Heart left ventricle (tissue), 16 donors: ENCODE results near the gene CC2D1A. TPM values are rescaled to one million over a fixed set of nuclear protein-coding genes. Genes with fewer than 3 reads are reported as not detected.

Experiments used
- ATAC-seq, 4 donors: fragments of 200-7000 bp; cut with Tn5 transposase; one replicate each; pipeline ENCODE4 v1.9.1; 2020 to 2022; ENCODE audit warnings: moderate library complexity in 4 of 4, mild to moderate bottlenecking in 3 of 4, moderate number of reproducible peaks in 1 of 4
- DNase-seq, 5 donors: peaks; one replicate each; pipeline ENCODE4 v3.0.0-alpha.2; 2020
- H3K27ac ChIP-seq, 12 donors: fragments of 200-600 bp; sonication (generic) in 4 of 12; one replicate each; pipeline versions ENCODE4 v1.5.0 to v1.8.0; 2016 to 2022; ENCODE audit warnings: mild to moderate bottlenecking in 2 of 12
- H3K27me3 ChIP-seq, 9 donors: fragments of 200-600 bp; sonication (generic) in 2 of 9; one replicate each; pipeline versions ENCODE4 v1.5.1 to v1.8.0; 2016 to 2022; ENCODE audit warnings: mild to moderate bottlenecking in 3 of 9
- H3K36me3 ChIP-seq, 9 donors: fragments of 200-600 bp; sonication (generic) in 2 of 9; one replicate each; pipeline versions ENCODE4 v1.5.0 to v1.8.0; 2018 to 2022; ENCODE audit warnings: mild to moderate bottlenecking in 2 of 9
- H3K4me1 ChIP-seq, 12 donors: fragments of 200-600 bp; sonication (generic) in 4 of 12; one replicate each; pipeline versions ENCODE4 v1.5.0 to v1.8.0; 2016 to 2022; ENCODE audit warnings: mild to moderate bottlenecking in 3 of 12
- H3K4me3 ChIP-seq, 12 donors: fragments of 200-600 bp; sonication (generic) in 4 of 12; one replicate each; pipeline versions ENCODE4 v1.5.0 to v1.8.0; 2017 to 2022; ENCODE audit warnings: mild to moderate bottlenecking in 9 of 12, moderate library complexity in 4 of 12
- H3K9me3 ChIP-seq, 12 donors: fragments of 200-600 bp; sonication (generic) in 4 of 12; one replicate each; pipeline versions ENCODE4 v1.5.0 to v1.8.0; 2016 to 2022; ENCODE audit warnings: mild to moderate bottlenecking in 1 of 12
- POLR2A ChIP-seq, 2 donors: fragments of 450-650 bp; IDR thresholded peaks; one replicate each; pipeline ENCODE4 v1.6.1; 2017; ENCODE audit warnings: antibody characterized with exemption in 2 of 2, mild to moderate bottlenecking in 2 of 2, moderate library complexity in 2 of 2
- WGBS, 4 donors: extraction: QIAGEN DNeasy Blood & Tissue Kit in 2 of 4; methylation state at CpG; one replicate each; pipeline versions ENCODE4 v1.1.5 to v1.1.7; 2013 to 2018; 5-methylcytosine and 5-hydroxymethylcytosine counted together
- intact Hi-C, 10 donors: fragments of 100-400 bp; cut with DNase I; formaldehyde crosslinking; loops; one replicate each; pipeline versions ENCODE4 v1.11.1 to v1.14.2; 2022
- polyA plus RNA-seq, 2 donors: library from polyadenylated mRNA; stranded (reverse); fragments of 200-250 nt; gene quantifications; one replicate each; pipeline ENCODE4 v1.2.3, GENCODE V29; 2013
- total RNA-seq, 9 donors: library from RNA; depleted of rRNA in 2 of 9; stranded (reverse); fragments of >200 nt in 2 of 9; fragmentation: NEBNext Ultra II Directional in 3 of 9; extraction: Animal tissue kit (Norgen Biotek cat#: 25700) in 3 of 9; gene quantifications; one replicate each; pipeline versions ENCODE4 v1.1.0 to v1.2.4, GENCODE V29; 2016 to 2023
- TF ChIP-seq, protein P1 (sequence below), 12 donors: fragments of 200-600 bp; sonication (generic) in 4 of 12; IDR thresholded peaks; one replicate each; pipeline versions ENCODE4 v1.5.0 to v1.8.0; 2018 to 2022; ENCODE audit warnings: antibody characterized with exemption in 12 of 12, mild to moderate bottlenecking in 5 of 12
- donor health status: ischemic (EF 13 %, LVEDD 7.1; RV severe dilation, severe dysfunction).
- donor health status: healthy with polysubstance abuse.
- donor health status: DM: no; HTN: yes; CAD: no.
- donor health status: DM: no; HTN: no; CAD: no.
- donor health status: ischemic (EF 25% LVEDD 6.9; RV normal size, moderate dysfunction).
- donor health status: ischemic (EF 25% LVEDD 5.7; RV mildly dilated, moderate dysfunction).
- donor health status: healthy.
- donor health status: DM: yes; HTN: yes; CAD: no.
- donor health status: ischemic (EF 35%, LVEDD 5.7; RV mildly dilated, moderate dysfunction).
- donor health status: nonischemic (EF 11% LVEDD 7.7; RV severe dilation, severe dysfunction).
- donor health status: DM: yes; HTN: yes; CAD: no.
- donor health status: PGD.
- donor health status: ischemic (EF 29% LVEDD 5.4; RV normal size, mild dysfunction).
- donor health status: nonischemic (EF 23%, LVEDD 6.1; RV moderate dilation, normal function).

CC2D1A gene
- total and polyA plus RNA-seq, 11 donors, result 14.4 to 36.3 (median 19.5) TPM

DNA sequence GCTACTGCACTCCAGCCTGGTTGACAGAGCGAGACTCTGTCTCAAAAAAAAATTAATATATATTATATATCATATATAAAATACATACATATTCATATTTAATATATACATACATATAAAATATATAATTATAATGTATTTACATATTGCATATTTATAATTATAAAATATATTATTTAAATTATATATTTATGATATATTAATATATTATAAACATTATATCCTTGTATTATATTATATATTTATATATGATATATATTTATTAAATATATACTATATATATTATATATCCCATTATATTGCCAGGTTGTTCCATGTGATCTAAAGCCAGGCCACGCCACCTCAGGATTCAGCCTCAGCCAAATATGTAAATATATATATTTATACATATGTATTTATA lies 9.8 kb upstream of the CC2D1A start:
- DNase-seq (no peak), ATAC-seq (no peak)
- H3K9me3 ChIP-seq, result no peaks in the 10 kb centered on the region
- no peaks in the 10 kb centered on the region for H3K27me3 ChIP-seq
- no peaks in the 10 kb centered on the region for H3K4me1 ChIP-seq
- H3K4me3 ChIP-seq, result no peak overlapping the region
- WGBS, 4 donors, result 98% methylated on average over 2 of the region's 2 CpGs
- H3K27ac ChIP-seq, result no peak overlapping the region
- H3K36me3 ChIP-seq, result no peaks in the 10 kb centered on the region
- intact Hi-C loops, result no loop called here
- TF ChIP-seq, protein P1, sequence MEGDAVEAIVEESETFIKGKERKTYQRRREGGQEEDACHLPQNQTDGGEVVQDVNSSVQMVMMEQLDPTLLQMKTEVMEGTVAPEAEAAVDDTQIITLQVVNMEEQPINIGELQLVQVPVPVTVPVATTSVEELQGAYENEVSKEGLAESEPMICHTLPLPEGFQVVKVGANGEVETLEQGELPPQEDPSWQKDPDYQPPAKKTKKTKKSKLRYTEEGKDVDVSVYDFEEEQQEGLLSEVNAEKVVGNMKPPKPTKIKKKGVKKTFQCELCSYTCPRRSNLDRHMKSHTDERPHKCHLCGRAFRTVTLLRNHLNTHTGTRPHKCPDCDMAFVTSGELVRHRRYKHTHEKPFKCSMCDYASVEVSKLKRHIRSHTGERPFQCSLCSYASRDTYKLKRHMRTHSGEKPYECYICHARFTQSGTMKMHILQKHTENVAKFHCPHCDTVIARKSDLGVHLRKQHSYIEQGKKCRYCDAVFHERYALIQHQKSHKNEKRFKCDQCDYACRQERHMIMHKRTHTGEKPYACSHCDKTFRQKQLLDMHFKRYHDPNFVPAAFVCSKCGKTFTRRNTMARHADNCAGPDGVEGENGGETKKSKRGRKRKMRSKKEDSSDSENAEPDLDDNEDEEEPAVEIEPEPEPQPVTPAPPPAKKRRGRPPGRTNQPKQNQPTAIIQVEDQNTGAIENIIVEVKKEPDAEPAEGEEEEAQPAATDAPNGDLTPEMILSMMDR (IDR thresholded peaks at IDR 0.05), result no peak
- no peak for TF ChIP-seq POLR2A (IDR thresholded peaks at IDR 0.05)

DNA sequence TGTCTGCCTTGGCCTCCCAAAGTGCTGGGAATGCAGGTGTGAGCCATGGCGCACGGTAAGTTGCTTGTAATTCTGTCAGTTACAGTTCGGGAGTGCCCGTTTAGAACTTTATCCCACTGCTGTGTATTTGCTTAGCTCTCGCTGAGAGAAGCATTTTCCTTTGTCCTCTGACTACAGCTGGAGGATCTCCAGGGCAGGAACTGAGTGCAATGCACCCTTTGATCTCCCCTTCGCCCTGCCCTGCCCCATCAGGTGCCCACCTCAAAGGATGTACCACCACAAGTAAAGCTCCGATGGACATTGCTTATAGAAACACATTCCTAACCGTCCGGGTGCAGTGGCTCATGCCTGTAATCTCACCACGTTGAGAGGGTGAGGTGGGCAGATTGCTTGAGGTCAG lies 6.6 kb upstream of the CC2D1A start:
- WGBS, 4 donors, result 85 to 89% (median 86%) methylated on average over 10 of the region's 10 CpGs
- no peak for TF ChIP-seq POLR2A (IDR thresholded peaks at IDR 0.05)
- TF ChIP-seq, protein P1 (IDR thresholded peaks at IDR 0.05), result no peak
- Histone ChIP-seq H3K27me3 (no peaks in the 10 kb centered on the region), H3K4me1 (no peaks in the 10 kb centered on the region), H3K9me3 (no peaks in the 10 kb centered on the region), H3K4me3 (no peak overlapping the region), H3K27ac (peak overlapping the region in 2 of 12 donors; percentile 14 to 18), H3K36me3 (no peaks in the 10 kb centered on the region)
- no peak for ATAC-seq
- intact Hi-C loops, result no loop called here
- DNase-seq, result no peak

DNA sequence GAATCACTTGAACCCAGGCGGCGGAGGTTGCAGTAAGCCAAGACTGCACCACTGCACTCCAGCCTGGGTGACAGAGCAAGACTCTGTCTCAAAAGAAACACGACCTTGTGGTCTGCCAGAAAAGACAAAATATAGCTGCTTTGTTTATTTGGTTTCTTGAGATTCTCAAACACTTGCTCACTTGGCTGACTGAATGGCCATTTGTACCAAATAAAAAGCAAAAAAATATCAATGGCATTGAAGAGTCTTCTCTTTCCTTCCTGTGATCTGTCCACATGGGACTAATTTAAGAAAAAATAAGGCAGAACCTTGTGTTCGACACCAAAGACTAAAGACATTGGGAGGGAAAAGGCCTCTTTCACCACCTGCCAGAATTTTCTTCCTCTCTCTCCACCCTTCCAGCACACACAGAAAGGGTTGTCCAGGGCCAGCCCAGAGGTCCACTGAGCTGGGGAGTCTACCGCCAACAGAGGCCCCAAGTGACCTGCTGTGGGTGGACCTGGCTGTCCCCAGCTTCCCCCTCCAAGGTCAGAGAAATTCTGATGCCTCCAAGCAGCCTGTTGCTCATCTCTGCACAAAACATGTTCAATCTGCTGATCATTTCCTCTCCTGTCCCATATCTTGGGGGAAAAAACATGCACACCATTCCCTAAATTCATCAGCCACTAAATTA lies 6.0 kb upstream of the CC2D1A start:
- no peaks in the 10 kb centered on the region for H3K27me3 ChIP-seq
- H3K9me3 ChIP-seq, result no peaks in the 10 kb centered on the region
- intact Hi-C loops, result loop anchor here in 1 of 10 donors (5.0 kb wide), 1 partner anchor 52 kb away; the partner anchor contains the start of gene DCAF15
- DNase-seq (no peak), ATAC-seq (peak in 2 of 4 donors; percentile 55)
- H3K4me3 ChIP-seq, result no peak overlapping the region
- peak overlapping the region in 2 of 12 donors; percentile 14 to 18 for H3K27ac ChIP-seq
- WGBS, 4 donors, result 61 to 74% (median 72%) methylated on average over 5 of the region's 5 CpGs
- H3K36me3 ChIP-seq, result no peaks in the 10 kb centered on the region
- TF ChIP-seq POLR2A (IDR thresholded peaks at IDR 0.05), result no peak
- TF ChIP-seq, protein P1 (IDR thresholded peaks at IDR 0.05), result no peak
- H3K4me1 ChIP-seq, result no peaks in the 10 kb centered on the region

DNA sequence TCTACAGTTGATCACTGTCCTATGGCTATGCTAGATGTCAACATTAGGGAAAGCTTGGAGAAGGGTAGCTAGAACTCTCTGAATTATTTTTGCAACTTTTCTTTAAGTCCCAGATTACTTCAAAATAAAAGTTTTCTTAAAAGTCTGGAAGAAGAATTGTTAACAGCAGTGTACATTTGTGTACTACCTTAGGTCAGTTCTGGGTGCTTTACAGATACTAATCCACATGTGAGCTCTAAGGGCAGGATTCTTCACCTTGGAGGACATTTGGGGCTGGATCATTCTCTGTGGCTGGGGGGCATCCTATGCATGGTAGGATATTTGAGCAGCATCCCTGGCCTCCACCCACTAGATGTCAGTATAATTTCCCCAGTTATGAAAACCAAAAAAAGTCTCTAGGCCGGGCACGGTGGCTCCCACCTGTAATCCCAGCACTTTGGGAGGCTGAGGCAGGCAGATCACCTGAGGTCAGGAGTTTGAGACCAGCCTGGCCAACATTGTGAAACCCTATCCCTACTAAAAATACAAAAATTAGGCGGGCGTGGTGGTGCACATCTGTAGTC lies 2.9 kb upstream of the CC2D1A start:
- H3K27me3 ChIP-seq, result no peaks in the 10 kb centered on the region
- intact Hi-C loops, result loop anchor here in 1 of 10 donors (5.0 kb wide), 1 partner anchor 49 kb away; the partner anchor contains the start of gene DCAF15
- no peak for DNase-seq
- H3K36me3 ChIP-seq, result no peaks in the 10 kb centered on the region
- H3K4me1 ChIP-seq, result peaks cover 0 to 19% (median 14%) of the 10 kb centered on the region in 12 donors
- no peak for ATAC-seq
- TF ChIP-seq, protein P1 (IDR thresholded peaks at IDR 0.05), result peak in 9 of 12 donors; percentile 6 to 48 (median 18)
- no peak for TF ChIP-seq POLR2A (IDR thresholded peaks at IDR 0.05)
- no peak overlapping the region for H3K4me3 ChIP-seq
- no peaks in the 10 kb centered on the region for H3K9me3 ChIP-seq
- no peak overlapping the region for H3K27ac ChIP-seq
- 60 to 81% (median 72%) methylated on average over 2 to 4 of the region's 4 CpGs for WGBS, 4 donors
